Smooth muscle cell (in vitro differentiated cells): ENCODE measurements around the gene MAST1. TPM values are rescaled to one million over a fixed set of nuclear protein-coding genes. Genes with fewer than 3 reads are reported as not detected.

ENCODE experiments used
- DNase-seq: peaks from one replicate; lab custom pipeline; 2025; ENCODE audit not compliant: unreplicated experiment; lab: John Stamatoyannopoulos, UW
- H2AFZ ChIP-seq: fragments of 200-600 bp; sonication (generic); 2 replicates; pipeline ENCODE4 v1.6.0; 2016; ENCODE audit warnings: antibody characterized with exemption, low read depth, mild to moderate bottlenecking
- H3F3A ChIP-seq: fragments of 200-600 bp; sonication (generic); 2 replicates; pipeline ENCODE4 v1.6.0; 2017; ENCODE audit warnings: antibody characterized with exemption, low read depth
- H3K27ac ChIP-seq: fragments of 200-600 bp; sonication (generic); 2 replicates; pipeline ENCODE4 v1.5.1; 2016; ENCODE audit warnings: low read depth, mild to moderate bottlenecking
- H3K27me3 ChIP-seq: fragments of 200-600 bp; sonication (generic); 2 replicates; pipeline ENCODE4 v1.6.1; 2016; ENCODE audit warnings: low read depth, mild to moderate bottlenecking
- H3K36me3 ChIP-seq: fragments of 200-600 bp; sonication (generic); 2 replicates; pipeline ENCODE4 v1.5.1; 2016; ENCODE audit warnings: low read depth
- H3K4me1 ChIP-seq: fragments of 200-600 bp; sonication (generic); 2 replicates; pipeline ENCODE4 v1.5.1; 2016; ENCODE audit warnings: low read depth
- H3K4me2 ChIP-seq: fragments of 200-600 bp; sonication (generic); 2 replicates; pipeline ENCODE4 v1.6.0; 2016; ENCODE audit warnings: mild to moderate bottlenecking
- H3K4me3 ChIP-seq: fragments of 200-600 bp; sonication (generic); 2 replicates; pipeline ENCODE4 v1.5.1; 2016; ENCODE audit warnings: mild to moderate bottlenecking
- H3K79me2 ChIP-seq: fragments of 200-600 bp; sonication (generic); 2 replicates; pipeline ENCODE4 v1.6.0; 2016; ENCODE audit warnings: low read depth, mild to moderate bottlenecking
- H3K9ac ChIP-seq: fragments of 200-600 bp; sonication (generic); 2 replicates; pipeline ENCODE4 v1.6.0; 2016; ENCODE audit warnings: low read depth
- H3K9me3 ChIP-seq: fragments of 200-600 bp; sonication (generic); replicated peaks from 2 replicates; pipeline ENCODE4 v1.5.1; 2016; ENCODE audit warnings: low read depth
- H4K20me1 ChIP-seq: fragments of 200-600 bp; sonication (generic); 2 replicates; pipeline ENCODE4 v1.6.0; 2016; ENCODE audit warnings: low read depth
- WGBS: methylation state at CpG from one replicate; pipeline ENCODE4 v1.1.7; 2016; ENCODE audit warnings: low lambda C conversion rate; 5-methylcytosine and 5-hydroxymethylcytosine counted together
- polyA plus RNA-seq: library from polyadenylated mRNA; unstranded; fragments of >200 nt; fragmentation: Nextera tagmentation; extraction: Ambion mirVana; gene quantifications from 2 replicates; pipeline ENCODE4 v1.2.1, GENCODE V29; 2016
- total RNA-seq: library from RNA; depleted of rRNA; stranded (reverse); fragments of >200 nt; gene quantifications from 2 replicates; pipeline ENCODE4 v1.2.3, GENCODE V29; 2014
- TF ChIP-seq, protein P1 (sequence below): fragments of 200-600 bp; sonication (generic); IDR thresholded peaks from 2 replicates; pipeline ENCODE4 v1.5.1; 2017; ENCODE audit warnings: borderline replicate concordance, mild to moderate bottlenecking, antibody characterized with exemption; ENCODE audit not compliant: insufficient read depth, poor library complexity, severe bottlenecking

The MAST1 gene
- total and polyA plus RNA-seq, 2 experiments from 2014 or later: 2.7 to 3.2 TPM

DNA sequence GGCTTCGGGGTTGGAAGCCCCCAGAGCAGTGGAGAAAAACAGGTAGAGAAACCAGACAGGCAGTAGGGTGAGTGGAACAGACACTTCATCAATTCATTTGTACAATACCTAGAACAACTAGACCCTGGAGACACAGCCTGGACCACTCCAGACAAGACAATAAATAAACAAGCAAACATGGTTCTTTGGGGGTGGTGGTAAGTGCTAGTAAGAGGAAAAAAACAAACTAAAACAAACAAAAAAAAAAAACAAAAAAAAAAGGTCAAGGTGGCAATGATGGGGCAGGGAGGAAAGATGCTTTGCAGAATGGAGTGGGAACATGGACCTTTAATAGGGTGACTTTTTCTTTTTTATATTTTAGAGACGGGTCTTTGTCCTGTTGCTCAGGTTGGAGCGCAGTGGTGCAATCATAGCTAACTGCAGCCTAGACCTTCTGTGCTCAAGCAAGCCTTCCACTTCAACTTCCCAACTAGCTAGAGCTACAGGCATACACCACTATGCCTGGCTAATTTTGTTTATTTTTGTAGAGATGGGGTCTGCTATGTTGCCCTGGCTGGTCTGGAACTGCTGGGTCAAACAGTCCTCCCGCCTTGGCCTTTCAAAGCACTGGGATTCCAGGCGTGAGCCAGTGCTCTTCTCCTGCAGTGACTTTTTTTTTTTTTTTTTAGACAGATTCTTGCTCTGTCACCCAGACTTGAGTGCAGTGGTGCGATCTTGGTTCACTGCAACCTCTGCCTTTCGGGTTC is 43.9 kb upstream of the MAST1 start:
- peaks cover 31% of the 10 kb centered on the region for H3F3A ChIP-seq
- TF ChIP-seq, protein P1, sequence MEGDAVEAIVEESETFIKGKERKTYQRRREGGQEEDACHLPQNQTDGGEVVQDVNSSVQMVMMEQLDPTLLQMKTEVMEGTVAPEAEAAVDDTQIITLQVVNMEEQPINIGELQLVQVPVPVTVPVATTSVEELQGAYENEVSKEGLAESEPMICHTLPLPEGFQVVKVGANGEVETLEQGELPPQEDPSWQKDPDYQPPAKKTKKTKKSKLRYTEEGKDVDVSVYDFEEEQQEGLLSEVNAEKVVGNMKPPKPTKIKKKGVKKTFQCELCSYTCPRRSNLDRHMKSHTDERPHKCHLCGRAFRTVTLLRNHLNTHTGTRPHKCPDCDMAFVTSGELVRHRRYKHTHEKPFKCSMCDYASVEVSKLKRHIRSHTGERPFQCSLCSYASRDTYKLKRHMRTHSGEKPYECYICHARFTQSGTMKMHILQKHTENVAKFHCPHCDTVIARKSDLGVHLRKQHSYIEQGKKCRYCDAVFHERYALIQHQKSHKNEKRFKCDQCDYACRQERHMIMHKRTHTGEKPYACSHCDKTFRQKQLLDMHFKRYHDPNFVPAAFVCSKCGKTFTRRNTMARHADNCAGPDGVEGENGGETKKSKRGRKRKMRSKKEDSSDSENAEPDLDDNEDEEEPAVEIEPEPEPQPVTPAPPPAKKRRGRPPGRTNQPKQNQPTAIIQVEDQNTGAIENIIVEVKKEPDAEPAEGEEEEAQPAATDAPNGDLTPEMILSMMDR: no peak
- WGBS: 55% methylated on average over 7 of the region's 7 CpGs

DNA sequence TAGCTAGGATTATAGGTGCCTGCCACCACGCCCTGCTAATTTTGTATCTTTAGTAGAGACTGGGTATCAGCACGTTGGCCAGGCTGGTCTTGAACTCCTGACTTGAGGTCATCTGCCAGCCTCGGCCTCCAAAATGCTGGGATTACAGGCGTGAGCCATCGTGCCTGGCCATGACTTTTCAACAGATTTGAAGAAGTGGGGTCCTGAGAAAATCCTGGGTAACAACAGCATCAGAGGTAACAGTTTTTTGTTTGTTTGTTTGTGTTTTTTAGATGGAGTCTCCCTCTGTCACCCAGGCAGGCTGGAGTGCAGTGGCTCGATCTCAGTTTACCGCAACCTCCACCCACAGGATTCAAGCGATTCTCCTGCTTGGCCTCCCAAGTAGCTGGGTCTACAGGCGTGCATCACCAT is 43.3 kb upstream of the MAST1 start:
- no peak overlapping the region for H2AFZ ChIP-seq
- TF ChIP-seq, protein P1: no peak
- WGBS: 88% methylated on average over 9 of the region's 9 CpGs
- DNase-seq: no peak
- no peaks in the 10 kb centered on the region for H3K9me3 ChIP-seq
- H3K4me2 ChIP-seq: peak overlapping the region; percentile 93
- H3K79me2 ChIP-seq: peaks cover 20% of the 10 kb centered on the region
- no peaks in the 10 kb centered on the region for H3K27me3 ChIP-seq
- no peak overlapping the region for H3K9ac ChIP-seq
- peaks cover 9% of the 10 kb centered on the region for H3K4me1 ChIP-seq
- H3K4me3 ChIP-seq: peak overlapping the region; percentile 4
- no peaks in the 10 kb centered on the region for H3K36me3 ChIP-seq
- H3K27ac ChIP-seq: peak overlapping the region; percentile 96
- peaks cover 24% of the 10 kb centered on the region for H4K20me1 ChIP-seq
- peaks cover 30% of the 10 kb centered on the region for H3F3A ChIP-seq

More for the DNA sequence above, 43.9 kb upstream of the MAST1 start:
- H4K20me1 ChIP-seq: peaks cover 24% of the 10 kb centered on the region
- no peaks in the 10 kb centered on the region for H3K27me3 ChIP-seq
- H3K36me3 ChIP-seq: no peaks in the 10 kb centered on the region
- H3K4me3 ChIP-seq: peak overlapping the region; percentile 98
- no peaks in the 10 kb centered on the region for H3K9me3 ChIP-seq
- H3K4me2 ChIP-seq: peak overlapping the region; percentile 93
- H2AFZ ChIP-seq: no peak overlapping the region
- peaks cover 20% of the 10 kb centered on the region for H3K79me2 ChIP-seq
- H3K4me1 ChIP-seq: peaks cover 9% of the 10 kb centered on the region
- H3K9ac ChIP-seq: peak overlapping the region; percentile 99
- DNase-seq: no peak
- peak overlapping the region; percentile 96 for H3K27ac ChIP-seq

DNA sequence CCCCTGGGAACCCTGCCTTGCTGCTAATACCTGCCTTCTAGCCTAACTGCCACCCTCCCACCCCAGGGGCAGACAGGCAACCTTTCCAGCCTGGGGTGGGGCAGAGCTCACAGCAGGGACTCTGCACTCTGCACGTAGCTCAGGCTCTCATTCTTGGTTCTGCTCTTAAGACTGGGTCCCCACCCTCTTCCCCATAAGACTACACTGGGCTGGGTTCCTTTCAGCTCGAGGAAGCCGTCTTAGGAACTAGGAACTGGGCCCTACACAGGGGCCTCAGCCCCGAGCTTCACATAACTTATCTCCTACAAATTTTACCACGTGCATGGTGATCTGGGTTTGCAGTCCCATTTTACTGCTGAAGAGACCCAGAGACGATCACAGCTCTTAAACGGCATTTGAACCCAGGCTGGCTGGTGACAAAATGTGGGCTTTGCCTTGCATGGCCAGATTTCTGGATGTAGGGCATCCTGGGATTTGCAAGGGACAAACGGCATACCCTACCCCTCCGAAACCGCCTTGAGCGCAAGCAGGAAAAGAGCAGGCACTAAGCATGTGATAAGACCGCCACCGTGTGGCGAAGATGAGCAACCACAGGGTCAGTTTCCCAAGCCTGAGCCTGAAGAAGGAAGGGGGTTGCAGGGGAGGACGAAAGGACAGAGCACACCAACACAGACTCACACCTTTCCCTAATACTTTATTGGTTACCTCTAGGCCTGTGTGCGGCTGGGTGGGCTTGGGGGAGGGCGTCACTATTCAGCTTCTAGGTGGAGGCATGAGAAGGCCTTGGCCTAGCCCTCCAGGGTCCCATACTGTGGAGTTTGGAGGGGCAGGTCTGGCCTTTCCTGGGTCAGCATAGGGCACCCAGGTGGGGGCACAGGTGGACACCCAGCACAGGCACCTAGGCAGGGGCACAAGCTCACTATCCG is 41.9 kb upstream of the MAST1 start:
- no peak overlapping the region for H3K9ac ChIP-seq
- peaks cover 25% of the 10 kb centered on the region for H3K79me2 ChIP-seq
- peak overlapping the region; percentile 47 for H3K4me2 ChIP-seq
- H3K27me3 ChIP-seq: no peaks in the 10 kb centered on the region
- TF ChIP-seq, protein P1: peak; percentile 85
- peaks cover 25% of the 10 kb centered on the region for H3F3A ChIP-seq
- 6% methylated on average over 18 of the region's 18 CpGs for WGBS
- no peak overlapping the region for H3K4me3 ChIP-seq
- H2AFZ ChIP-seq: no peak overlapping the region
- no peaks in the 10 kb centered on the region for H3K9me3 ChIP-seq
- peak overlapping the region; percentile 96 for H3K27ac ChIP-seq
- DNase-seq: no peak
- peaks cover 30% of the 10 kb centered on the region for H4K20me1 ChIP-seq
- H3K36me3 ChIP-seq: no peaks in the 10 kb centered on the region
- peaks cover 5% of the 10 kb centered on the region for H3K4me1 ChIP-seq
